MM.1S (cell line): ENCODE results near the gene APOC3.

Experiments used
- EZH2 ChIP-seq: fragments of 300-600 bp; sonication (generic); optimal IDR thresholded peaks from 2 replicates; pipeline ENCODE3; 2017; ENCODE audit warnings: low read depth, mild to moderate bottlenecking, antibody characterized with exemption, low read length, mixed read lengths
- TF ChIP-seq, protein P1 (sequence below): fragments of 300-600 bp; sonication (generic); IDR thresholded peaks from 2 replicates; pipeline ENCODE4 v1.5.1; 2016; ENCODE audit warnings: antibody characterized with exemption, low read length, mixed read lengths

DNA sequence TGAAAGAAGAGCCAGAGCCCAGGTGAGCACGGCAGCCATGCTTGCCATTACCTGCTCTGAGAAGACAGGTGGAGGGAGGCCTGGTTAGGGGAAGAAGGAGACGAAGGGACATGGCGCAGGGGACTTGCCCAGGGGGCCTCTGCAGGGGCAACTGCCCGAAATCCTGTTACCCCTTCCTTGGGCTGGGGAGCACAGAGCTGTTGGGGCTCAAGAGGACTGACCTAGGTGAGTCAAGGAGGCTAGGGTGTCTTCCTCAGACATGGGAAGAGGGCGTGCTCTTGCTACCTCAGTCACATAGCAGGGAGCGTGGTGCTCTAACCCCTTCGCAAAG is 37.9 kb upstream of the APOC3 start, which contains the start of gene APOA5:
- TF ChIP-seq, protein P1, sequence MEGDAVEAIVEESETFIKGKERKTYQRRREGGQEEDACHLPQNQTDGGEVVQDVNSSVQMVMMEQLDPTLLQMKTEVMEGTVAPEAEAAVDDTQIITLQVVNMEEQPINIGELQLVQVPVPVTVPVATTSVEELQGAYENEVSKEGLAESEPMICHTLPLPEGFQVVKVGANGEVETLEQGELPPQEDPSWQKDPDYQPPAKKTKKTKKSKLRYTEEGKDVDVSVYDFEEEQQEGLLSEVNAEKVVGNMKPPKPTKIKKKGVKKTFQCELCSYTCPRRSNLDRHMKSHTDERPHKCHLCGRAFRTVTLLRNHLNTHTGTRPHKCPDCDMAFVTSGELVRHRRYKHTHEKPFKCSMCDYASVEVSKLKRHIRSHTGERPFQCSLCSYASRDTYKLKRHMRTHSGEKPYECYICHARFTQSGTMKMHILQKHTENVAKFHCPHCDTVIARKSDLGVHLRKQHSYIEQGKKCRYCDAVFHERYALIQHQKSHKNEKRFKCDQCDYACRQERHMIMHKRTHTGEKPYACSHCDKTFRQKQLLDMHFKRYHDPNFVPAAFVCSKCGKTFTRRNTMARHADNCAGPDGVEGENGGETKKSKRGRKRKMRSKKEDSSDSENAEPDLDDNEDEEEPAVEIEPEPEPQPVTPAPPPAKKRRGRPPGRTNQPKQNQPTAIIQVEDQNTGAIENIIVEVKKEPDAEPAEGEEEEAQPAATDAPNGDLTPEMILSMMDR, result no peak
- TF ChIP-seq EZH2, result no peak
